ENCODE measurements around the gene SPATA13. TPM values are rescaled to one million over a fixed set of nuclear protein-coding genes. Genes with fewer than 3 reads are reported as not detected.

The SPATA13 gene
- total RNA-seq, 1 experiment from 2014 or later: 4.8 TPM

- no peak for DNase-seq (ENCODE audit: low spot score)
Measured at GRCh38 chr13:24221007-24221406, 60.5 kb downstream of the SPATA13 start.

GRCh38 chr13:24222756-24223155 lies 62.2 kb downstream of the SPATA13 start:
- DNase-seq (ENCODE audit: low spot score): no peak

GRCh38 chr13:24223341-24224231 lies 63.1 kb downstream of the SPATA13 start:
- DNase-seq (ENCODE audit: low spot score): no peak

GRCh38 chr13:24224232-24224680 lies 63.7 kb downstream of the SPATA13 start:
- no peak for DNase-seq (ENCODE audit: low spot score)

GRCh38 chr13:24225062-24225461 lies 64.5 kb downstream of the SPATA13 start:
- no peak for DNase-seq (ENCODE audit: low spot score)

GRCh38 chr13:24225930-24226329 lies 65.4 kb downstream of the SPATA13 start:
- no peak for DNase-seq (ENCODE audit: low spot score)

- DNase-seq (ENCODE audit: low spot score): no peak
Measured at GRCh38 chr13:24226762-24227161, 66.2 kb downstream of the SPATA13 start.

GRCh38 chr13:24228852-24229458 lies 68.4 kb downstream of the SPATA13 start:
- DNase-seq (ENCODE audit: low spot score): peak; percentile 46

GRCh38 chr13:24230428-24231072 lies 70.0 kb downstream of the SPATA13 start:
- DNase-seq (ENCODE audit: low spot score): no peak

- DNase-seq (ENCODE audit: low spot score): no peak
Measured at GRCh38 chr13:24231377-24231776, 70.9 kb downstream of the SPATA13 start.

- DNase-seq (ENCODE audit: low spot score): no peak
Measured at GRCh38 chr13:24232037-24232436, 71.5 kb downstream of the SPATA13 start.

GRCh38 chr13:24232474-24232873 lies 72.0 kb downstream of the SPATA13 start:
- no peak for DNase-seq (ENCODE audit: low spot score)

- DNase-seq (ENCODE audit: low spot score): no peak
Measured at GRCh38 chr13:24233351-24233901, 72.9 kb downstream of the SPATA13 start.

GRCh38 chr13:24234200-24234915 lies 73.8 kb downstream of the SPATA13 start:
- no peak for DNase-seq (ENCODE audit: low spot score)

GRCh38 chr13:24237356-24237755 lies 76.8 kb downstream of the SPATA13 start:
- DNase-seq (ENCODE audit: low spot score): no peak

- DNase-seq (ENCODE audit: low spot score): no peak
Measured at GRCh38 chr13:24241336-24241735, 80.8 kb downstream of the SPATA13 start.

- no peak for DNase-seq (ENCODE audit: low spot score)
Measured at GRCh38 chr13:24242100-24242499, 81.6 kb downstream of the SPATA13 start.

- DNase-seq (ENCODE audit: low spot score): no peak
Measured at GRCh38 chr13:24243302-24243701, 82.8 kb downstream of the SPATA13 start.

- DNase-seq (ENCODE audit: low spot score): no peak
Measured at GRCh38 chr13:24244802-24245201, 84.3 kb downstream of the SPATA13 start.

GRCh38 chr13:24247016-24247415 lies 86.5 kb downstream of the SPATA13 start:
- no peak for DNase-seq (ENCODE audit: low spot score)

GRCh38 chr13:24249624-24250023 lies 89.1 kb downstream of the SPATA13 start:
- DNase-seq (ENCODE audit: low spot score): no peak
